ENCODE measurements around the gene ARL3.
"Not testable (repeated sequence)": the region's sequence is repeated elsewhere in the genome, so short reads cannot be mapped to it uniquely, and the experiment has no call there.

Gene ARL3, protein sequence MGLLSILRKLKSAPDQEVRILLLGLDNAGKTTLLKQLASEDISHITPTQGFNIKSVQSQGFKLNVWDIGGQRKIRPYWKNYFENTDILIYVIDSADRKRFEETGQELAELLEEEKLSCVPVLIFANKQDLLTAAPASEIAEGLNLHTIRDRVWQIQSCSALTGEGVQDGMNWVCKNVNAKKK

GRCh38 chr10:102713814-102714620 lies at the start of gene ARL3:
Gene ARL3, minus strand, starts transcription at chr10:102714397. Its CDS starts 122 bp downstream, at chr10:102714275.
- DNase-seq, result peak; percentile 83 to 90 (median 86)

GRCh38 chr10:102763037-102763607 lies 48.9 kb upstream of the ARL3 start:
- no peak for DNase-seq

DNA sequence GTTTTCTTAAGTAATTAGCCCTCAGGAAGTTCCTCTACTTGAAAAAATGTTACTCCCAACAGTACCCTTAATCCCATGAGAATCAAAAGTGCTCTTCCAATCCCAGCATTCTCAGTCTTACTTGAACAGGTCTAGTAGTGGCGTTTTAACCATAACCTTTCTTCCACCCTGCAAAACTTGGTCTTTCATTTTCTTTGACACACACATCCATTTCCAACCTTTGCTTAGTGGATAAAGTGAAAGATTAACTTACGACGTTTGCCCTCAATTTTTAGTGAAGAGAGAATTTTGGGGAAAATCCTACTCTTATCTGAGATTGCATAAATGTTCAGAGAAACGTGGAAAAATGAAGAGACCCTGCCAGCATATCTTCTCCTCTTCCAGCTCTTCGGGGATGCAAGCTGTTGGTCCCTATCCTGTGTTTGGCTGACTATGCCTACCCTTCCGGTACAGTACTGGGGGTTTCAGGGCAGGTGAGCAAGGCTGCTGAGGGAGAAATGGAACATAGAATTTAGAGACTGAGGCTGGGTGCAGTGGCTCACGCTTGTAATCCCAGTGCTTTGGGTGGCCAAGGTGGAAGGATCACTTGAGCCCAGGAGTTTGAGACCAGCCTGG lies 48.3 kb upstream of the ARL3 start:
- no peak for DNase-seq

DNA sequence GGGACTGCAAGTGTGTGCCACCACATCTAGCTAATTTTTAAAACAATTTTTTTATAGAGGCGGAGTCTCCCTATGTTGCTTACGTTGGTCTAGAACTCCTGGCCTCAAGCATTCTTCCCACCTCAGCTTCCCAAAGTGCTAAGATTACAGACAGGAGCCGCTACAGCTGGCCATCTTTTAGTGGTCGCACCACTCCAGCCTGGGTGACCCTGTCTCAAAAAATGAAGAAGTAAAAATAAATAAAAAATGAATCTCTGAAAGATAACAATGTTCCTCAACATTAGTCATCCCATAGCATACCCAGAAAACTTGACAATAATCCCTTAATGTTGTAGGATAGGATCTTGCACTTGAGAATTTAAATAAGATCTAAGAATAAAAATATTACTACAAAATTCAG lies 47.8 kb upstream of the ARL3 start:
- DNase-seq, result no peak

DNA sequence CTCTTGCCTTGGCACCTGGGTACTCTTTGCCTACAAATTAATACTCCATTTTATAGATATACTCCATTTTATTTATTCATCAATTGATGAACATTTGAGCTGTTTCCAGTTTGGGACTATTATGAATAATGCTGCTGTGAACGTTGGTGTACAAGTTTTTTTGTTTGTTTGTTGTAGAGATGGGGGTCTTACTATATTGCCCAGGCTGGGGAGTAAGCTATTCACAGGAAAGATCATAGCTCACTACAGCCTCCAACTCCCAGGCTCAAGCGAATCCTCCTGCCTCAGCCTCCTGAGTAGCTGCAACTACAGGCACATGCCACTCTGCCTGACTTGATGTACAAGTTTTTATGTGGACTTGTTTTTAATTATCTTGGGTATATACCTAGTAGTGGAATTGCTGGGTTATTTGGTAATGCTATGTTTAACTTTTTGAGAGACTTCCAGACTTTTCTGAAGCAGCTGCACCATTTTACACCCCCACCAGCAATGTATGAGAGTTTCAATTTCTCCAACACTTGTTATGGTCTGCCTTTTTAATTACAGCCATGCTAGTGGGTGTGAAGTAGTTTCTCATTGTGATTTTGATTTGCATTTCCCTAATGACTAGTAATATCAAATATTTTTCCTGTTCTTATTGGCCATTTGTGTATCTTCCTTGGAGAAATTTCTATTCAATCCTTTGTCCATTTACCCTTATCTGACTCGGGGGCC lies 45.5 kb upstream of the ARL3 start:
- no peak for DNase-seq

GRCh38 chr10:102758933-102759262 lies 44.7 kb upstream of the ARL3 start:
- not testable (repeated sequence) for DNase-seq

DNA sequence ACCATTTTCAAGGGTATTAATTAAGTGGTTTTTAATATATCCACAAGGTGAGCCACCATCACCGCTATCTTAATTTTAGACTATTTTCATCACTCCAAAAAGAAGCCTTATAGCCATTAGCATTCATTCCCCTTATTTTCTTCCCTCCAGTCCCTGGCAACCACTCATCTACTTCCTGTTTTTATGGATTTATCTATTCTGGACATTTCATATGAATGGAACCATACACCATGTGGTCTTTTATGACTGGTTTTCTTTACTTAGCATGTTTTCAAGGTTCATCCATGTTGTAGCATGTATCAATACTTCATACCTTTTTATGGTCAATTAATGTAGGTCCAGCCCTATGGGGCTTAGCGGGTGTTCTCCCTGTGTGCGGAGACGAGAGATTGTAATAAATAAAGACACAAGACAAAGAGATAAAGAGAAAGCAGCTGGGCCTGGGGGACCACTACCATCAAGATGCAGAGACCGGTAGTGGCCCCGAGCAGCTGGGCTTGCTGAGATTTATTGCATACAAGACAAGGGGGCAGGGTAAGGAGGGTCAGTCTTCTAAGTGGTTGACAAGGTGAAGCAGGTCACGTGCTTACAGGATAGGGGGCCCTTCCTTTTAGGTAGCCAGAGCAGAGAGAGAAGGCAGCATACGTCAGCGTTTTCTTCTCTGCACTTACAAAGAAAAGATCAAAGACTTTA lies 44.2 kb upstream of the ARL3 start:
- DNase-seq, result no peak

DNA sequence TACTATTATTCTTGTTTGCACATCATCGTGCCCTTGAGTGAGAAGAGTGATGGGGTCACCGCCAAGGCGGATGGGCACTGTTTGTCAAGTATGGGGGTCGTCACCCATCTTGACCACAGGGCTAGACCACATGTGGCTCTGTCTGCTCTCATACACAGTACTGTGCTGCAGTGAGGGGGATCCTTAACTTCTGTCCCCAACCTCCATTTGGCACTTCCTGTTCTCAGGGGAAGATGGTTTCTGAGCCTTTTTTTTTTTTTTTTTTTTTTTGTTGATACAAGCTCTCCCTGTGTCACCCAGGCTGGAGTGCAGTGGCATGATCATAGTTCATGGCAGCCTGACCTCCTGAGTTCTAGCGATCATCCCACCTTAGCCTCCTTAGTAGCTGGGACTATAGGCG lies 43.1 kb upstream of the ARL3 start:
- DNase-seq, result no peak

- DNase-seq, result no peak
Measured at GRCh38 chr10:102753718-102754117, 39.5 kb upstream of the ARL3 start.

DNA sequence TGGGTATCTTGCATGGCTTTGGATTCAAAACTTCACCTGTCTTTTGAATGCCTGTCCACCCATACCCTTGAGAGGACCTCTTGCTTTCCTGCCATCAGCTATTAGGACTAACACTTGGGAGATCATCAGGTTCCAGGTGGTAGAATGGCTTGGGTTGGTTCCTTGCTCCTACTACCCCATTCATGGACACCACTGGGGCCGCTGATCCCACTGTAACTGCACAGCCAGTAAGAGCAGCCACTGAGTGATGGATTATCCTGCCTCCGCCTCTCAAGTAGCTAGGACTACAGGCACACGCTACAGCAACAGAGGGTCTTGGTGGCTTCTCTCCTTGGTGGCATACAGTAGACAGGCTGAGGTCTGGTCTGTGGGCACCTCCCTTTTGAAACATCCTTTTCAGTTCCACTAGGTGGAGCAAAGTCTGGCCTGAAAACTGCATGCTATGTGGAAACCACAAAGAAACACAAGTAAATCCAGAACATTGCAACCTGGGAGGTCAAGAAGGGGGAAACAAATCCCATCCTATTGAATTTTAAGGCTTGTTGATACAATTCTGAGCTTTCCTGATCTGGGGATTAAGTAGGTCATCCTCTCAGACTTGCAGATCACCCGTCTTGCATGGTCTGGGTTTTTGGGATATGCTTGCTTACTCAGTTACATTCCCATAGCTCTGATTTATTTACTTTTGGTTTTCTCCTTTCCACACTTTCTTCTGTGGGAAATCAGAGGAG lies 38.9 kb upstream of the ARL3 start:
- DNase-seq, result no peak

DNA sequence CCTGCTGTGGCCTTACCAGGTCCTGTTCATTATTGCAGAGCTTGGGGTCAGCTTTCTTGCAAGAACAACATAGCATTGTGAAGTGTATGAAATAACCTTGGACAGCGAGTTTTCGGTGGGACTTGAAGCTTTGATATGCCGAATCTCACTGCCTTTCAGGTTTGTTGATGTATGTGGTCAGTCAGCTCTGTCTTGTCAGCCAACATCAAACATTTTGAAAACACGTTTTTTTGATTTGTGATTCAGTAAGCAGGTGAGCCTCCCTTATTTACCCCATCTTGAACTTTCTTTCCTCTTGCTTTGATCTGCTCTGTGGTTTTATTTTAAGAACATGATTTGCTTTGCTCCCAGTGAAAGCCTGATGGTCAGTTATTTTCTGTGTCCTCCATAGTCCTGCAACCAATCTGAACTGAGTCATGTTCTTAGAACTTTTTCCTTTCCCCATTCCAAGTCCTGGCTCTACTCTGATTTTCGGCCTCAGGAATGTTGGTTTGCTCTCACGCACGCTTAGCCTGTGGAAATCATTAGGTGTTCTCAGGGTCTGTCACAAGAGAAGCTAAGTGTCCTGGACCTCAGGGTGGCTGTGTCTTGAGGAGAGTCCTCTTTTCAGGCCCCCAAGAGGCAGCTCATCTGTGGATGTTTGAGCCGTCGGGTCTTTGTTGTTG lies 38.2 kb upstream of the ARL3 start:
- no peak for DNase-seq

DNA sequence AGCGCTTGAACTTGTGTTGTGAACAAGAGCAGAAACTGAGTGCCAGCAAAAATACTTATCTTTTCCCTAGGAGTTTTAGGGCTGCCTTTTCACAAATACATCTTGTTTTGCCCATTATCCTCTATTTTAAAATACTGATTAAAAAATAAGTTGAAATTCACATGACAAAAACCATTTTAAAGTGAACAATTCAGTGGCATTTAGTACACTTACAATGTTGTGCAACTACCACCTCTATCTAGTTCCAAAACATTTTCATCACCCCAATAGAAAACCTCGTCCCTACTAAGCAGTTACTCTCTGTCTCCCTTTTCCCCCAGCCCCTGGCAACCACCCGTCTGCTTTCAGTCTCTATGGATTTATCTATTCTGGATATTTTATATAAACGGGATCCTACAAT lies 31.0 kb upstream of the ARL3 start:
- no peak for DNase-seq

DNA sequence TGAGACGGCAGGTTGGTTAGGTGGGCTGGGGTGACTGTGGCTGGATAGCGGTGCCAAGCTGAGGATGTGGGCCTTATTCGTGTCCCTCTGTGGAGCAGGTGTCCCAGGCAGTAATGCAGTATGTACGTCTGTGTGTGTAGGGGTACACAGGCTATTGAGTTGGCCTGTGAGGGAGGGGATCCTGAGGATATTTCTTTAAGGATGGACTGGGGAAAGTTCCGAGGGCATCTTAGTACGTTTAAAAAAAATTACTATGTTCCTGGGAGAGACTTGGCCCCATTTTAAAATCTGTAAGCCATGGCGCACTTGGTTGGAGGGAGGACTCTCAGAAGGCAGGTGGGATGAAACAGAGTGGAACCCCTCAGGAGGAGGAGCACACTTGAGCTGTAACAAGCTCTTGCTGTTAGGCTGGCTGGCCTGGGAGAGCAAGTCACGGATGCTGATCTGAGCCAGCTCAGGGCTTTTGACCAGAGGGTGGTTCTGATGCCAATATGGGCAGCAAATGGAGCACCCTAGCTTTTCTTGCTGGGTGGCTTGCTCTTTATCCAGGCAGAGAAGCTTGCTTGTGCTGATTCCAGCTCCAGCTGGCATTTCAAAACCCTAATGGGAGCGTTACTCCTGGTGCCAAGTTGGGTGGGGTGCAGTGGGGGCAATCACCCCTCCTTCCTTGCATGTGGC lies 30.3 kb upstream of the ARL3 start:
- no peak for DNase-seq

- peak; percentile 59 to 88 (median 76) for DNase-seq
Measured at GRCh38 chr10:102743588-102744373, 29.6 kb upstream of the ARL3 start, which contains the start of gene WBP1L. Gene WBP1L, plus strand, starts transcription at chr10:102743948. Its CDS starts 106 bp downstream, at chr10:102744054.

GRCh38 chr10:102743078-102743587 lies 28.9 kb upstream of the ARL3 start:
- no peak for DNase-seq

DNA sequence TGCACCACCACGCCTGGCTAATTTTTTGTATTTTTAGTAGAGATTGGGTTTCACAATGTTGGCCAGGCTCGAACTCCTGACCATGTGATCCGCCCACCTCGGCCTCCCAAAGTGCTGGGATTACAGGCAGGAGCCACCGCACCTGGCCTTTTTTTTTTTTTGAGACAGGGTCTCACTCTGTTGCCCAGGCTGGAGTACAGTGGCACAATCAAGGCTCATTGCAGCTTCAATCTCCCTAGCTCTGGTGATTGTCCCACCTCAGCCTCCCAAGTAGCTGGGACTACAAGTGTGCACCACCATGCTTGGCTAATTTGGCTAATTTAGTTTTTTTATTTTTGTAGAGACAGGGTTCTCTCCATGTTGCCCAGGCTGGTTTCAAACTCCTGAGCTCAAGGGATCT lies 28.1 kb upstream of the ARL3 start:
- not testable (repeated sequence) for DNase-seq

DNA sequence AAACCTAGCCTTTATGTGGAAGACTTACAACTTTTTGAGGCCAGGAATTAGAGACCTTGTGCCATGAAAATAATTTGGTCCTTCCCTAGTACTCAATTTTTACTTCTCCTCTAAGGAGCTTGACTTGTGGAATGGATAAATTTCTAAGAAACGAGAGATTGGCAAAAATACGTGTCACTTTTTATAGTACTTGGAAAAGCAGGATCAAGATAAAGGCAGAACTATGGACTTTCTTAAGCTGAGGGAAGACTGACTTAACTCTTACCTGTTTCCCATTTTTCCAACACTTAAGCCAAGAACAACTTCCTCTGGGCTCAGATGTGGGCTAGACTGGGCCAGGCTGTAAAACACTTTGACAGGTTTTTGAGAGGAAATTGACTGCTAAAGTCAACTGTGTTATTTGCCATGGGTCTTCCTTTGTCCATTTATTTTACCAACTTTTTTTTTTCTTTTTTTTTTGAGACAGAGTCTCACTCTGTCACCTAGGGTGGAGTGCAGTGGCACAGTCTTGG lies 27.6 kb upstream of the ARL3 start:
- DNase-seq, result no peak

DNA sequence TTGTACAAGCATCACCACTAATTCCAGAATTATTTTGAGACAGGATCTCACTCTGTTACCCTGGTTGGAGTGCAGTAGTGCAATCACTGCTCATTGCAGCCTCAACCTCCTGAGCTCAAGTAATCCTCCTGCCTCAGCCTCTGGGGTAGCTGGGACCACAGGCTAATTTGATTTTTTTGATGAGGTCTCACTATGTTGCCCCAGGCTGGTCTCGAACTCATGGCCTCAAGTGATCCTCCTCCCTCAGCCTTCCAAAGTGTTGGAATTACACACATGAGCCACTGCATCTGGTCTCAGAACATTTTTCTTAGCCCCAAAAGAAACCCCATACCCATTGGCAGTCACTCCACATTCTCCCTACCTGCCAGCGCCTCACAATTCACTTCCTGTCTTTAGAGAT lies 26.0 kb upstream of the ARL3 start:
- DNase-seq, result no peak

DNA sequence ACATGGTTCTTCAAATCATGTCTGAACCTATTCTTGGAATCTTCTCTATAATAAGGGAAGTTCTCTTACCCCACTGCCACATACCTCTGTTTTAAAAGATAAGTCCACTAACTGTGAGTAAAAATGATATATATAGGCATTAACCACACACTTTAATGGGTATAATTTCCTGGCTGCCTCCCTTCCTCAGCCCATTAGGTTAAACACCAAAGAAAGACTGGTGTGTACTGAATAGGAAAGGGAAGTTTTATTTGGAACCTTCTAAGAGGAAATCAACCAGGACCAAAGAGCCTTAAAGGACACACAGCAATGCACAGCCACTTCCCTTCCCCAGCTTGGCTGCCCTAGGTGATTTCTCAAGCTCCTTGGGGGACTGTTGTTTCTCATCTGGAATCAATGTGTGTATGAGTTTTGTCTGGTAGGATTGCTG lies 24.5 kb upstream of the ARL3 start:
- no peak for DNase-seq
